HepG2 (cell line): Measurements from ENCODE around the gene ZNF274. TPM values are rescaled to one million over a fixed set of nuclear protein-coding genes. Genes with fewer than 3 reads are reported as not detected.
A peak's percentile ranks its signal among the peaks of the same experiment; 100 is the strongest.

ENCODE experiments used
- MEF2D ChIP-seq: sonication (generic); formaldehyde crosslinking; IDR thresholded peaks from 2 replicates; pipeline ENCODE4 v1.5.1; 2020; ENCODE audit warnings: mild to moderate bottlenecking, missing genetic modification reagents
- NONO ChIP-seq, 2 experiments: fragments of 450-650 bp in 1 of 2; sonication (generic) in 1 of 2; formaldehyde crosslinking in 1 of 2; IDR thresholded peaks in 1 of 2; conservative IDR thresholded peaks in 1 of 2; 2 replicates each; pipeline versions ENCODE4 v1.6.1 to v1.8.0; 2017 to 2022; ENCODE audit warnings: mild to moderate bottlenecking in 1 of 2, missing genetic modification reagents in 1 of 2, moderate library complexity in 1 of 2
- ZBTB20 ChIP-seq: sonication (generic); formaldehyde crosslinking; IDR thresholded peaks from 2 replicates; pipeline ENCODE4 v1.8.1; 2023; ENCODE audit warnings: missing genetic modification reagents, low read depth, mild to moderate bottlenecking, borderline replicate concordance
- ZNF350 ChIP-seq: sonication (generic); formaldehyde crosslinking; IDR thresholded peaks from 2 replicates; pipeline ENCODE4 v1.4.0; 2020; ENCODE audit warnings: mild to moderate bottlenecking, low read depth, missing genetic modification reagents, borderline replicate concordance
- ZNF44 ChIP-seq: sonication (generic); formaldehyde crosslinking; IDR thresholded peaks from 2 replicates; pipeline ENCODE4 v1.5.1; 2020; ENCODE audit warnings: mild to moderate bottlenecking, missing genetic modification reagents
- ZNF598 ChIP-seq: sonication (generic); formaldehyde crosslinking; IDR thresholded peaks from 2 replicates; pipeline ENCODE4 v1.5.1; 2020; ENCODE audit warnings: mild to moderate bottlenecking, missing genetic modification reagents, borderline replicate concordance
- polyA plus RNA-seq, 8 experiments: library from polyadenylated mRNA; depleted of rRNA in 3 of 8; stranded (reverse) in 7 of 8; unstranded in 1 of 8; fragments of >200 nt; fragmentation: Illumina TruSeq in 4 of 8; extraction: Trizol in 4 of 8; gene quantifications; 2 replicates each; pipeline versions ENCODE4 v1.2.1 to v1.2.3, GENCODE V29; 2011 to 2016; ENCODE audit warnings: low read depth in 4 of 8, missing spikeins in 1 of 8, mixed read lengths in 1 of 8; ENCODE audit not compliant: insufficient read depth in 1 of 8
- total RNA-seq, 5 experiments: library from RNA; depleted of rRNA; stranded (reverse); fragments of >200 nt; fragmentation: Illumina TruSeq; extraction: Trizol; gene quantifications; 2 replicates each; pipeline ENCODE4 v1.2.3, GENCODE V29; 2016; ENCODE audit warnings: low read depth in 1 of 5
- TF ChIP-seq, protein P1 (sequence below), 2 experiments: sonication (generic) in 1 of 2; formaldehyde crosslinking in 1 of 2; IDR thresholded peaks; 2 replicates each; pipeline versions ENCODE4 v1.4.0 to v1.6.1; 2018 to 2020; ENCODE audit warnings: missing genetic modification reagents in 2 of 2, borderline replicate concordance in 1 of 2, low read depth in 1 of 2, mild to moderate bottlenecking in 1 of 2, missing biosample characterization in 1 of 2
- TF ChIP-seq, protein P2 (sequence below): sonication (generic); formaldehyde crosslinking; IDR thresholded peaks from 2 replicates; pipeline ENCODE4 v1.4.0; 2020; ENCODE audit warnings: missing genetic modification reagents
- TF ChIP-seq, protein P3 (sequence below): sonication (generic); formaldehyde crosslinking; IDR thresholded peaks from 2 replicates; pipeline ENCODE4 v1.9.0; 2022; ENCODE audit warnings: missing genetic modification reagents, mild to moderate bottlenecking, borderline replicate concordance
- TF ChIP-seq, protein P4 (sequence below): sonication (generic); formaldehyde crosslinking; IDR thresholded peaks from 2 replicates; pipeline ENCODE4 v1.4.0; 2020; ENCODE audit warnings: mild to moderate bottlenecking, missing genetic modification reagents
- TF ChIP-seq, protein P5 (sequence below): sonication (generic); formaldehyde crosslinking; IDR thresholded peaks from 2 replicates; pipeline ENCODE4 v1.5.0; 2020; ENCODE audit warnings: missing genetic modification reagents, mild to moderate bottlenecking, borderline replicate concordance
- TF ChIP-seq, protein P6 (sequence below): sonication (generic); formaldehyde crosslinking; IDR thresholded peaks from 2 replicates; pipeline ENCODE4 v1.5.1; 2020; ENCODE audit warnings: missing genetic modification reagents, mild to moderate bottlenecking, borderline replicate concordance
- TF ChIP-seq, protein P7 (sequence below): sonication (generic); formaldehyde crosslinking; IDR thresholded peaks from 2 replicates; pipeline ENCODE4 v1.9.0; 2021; ENCODE audit warnings: missing genetic modification reagents, borderline replicate concordance

The ZNF274 gene
- total and polyA plus RNA-seq, 2 of the 13 experiments (the other 11 are each of a cell fraction or from before 2014, with no cell fraction given) = 16.1 to 23.0 TPM

DNA sequence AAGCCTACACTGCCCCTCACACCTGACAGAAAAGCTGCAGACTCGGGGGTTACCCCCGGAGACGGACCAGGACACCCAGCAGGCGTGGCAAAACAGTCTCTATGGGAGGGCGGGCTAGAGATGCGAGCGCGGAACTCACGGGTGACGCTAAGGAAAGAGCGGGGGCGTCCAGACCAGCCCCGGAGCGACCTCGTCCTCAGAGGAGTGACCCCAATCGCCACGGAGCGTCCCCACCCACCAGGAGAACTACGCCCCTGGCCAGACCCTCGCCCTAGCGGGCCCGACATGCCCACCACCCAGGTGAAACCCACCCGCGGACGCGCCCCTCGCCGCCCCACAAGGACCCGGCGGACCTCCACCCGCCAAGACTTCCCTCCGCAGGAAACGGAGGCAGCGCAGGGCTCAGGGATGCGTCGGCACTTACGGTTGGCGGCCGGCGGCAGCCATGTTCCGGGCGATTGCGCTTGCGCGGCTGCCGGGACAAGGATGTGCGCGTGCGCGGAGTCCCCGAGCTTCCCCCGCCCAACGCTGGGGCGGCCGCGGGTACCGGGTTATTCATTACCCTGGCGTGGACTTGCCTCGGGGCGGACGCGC lies 32.4 kb upstream of the ZNF274 start, which contains the start of gene ZNF329 (continued):
- TF ChIP-seq, protein P1, sequence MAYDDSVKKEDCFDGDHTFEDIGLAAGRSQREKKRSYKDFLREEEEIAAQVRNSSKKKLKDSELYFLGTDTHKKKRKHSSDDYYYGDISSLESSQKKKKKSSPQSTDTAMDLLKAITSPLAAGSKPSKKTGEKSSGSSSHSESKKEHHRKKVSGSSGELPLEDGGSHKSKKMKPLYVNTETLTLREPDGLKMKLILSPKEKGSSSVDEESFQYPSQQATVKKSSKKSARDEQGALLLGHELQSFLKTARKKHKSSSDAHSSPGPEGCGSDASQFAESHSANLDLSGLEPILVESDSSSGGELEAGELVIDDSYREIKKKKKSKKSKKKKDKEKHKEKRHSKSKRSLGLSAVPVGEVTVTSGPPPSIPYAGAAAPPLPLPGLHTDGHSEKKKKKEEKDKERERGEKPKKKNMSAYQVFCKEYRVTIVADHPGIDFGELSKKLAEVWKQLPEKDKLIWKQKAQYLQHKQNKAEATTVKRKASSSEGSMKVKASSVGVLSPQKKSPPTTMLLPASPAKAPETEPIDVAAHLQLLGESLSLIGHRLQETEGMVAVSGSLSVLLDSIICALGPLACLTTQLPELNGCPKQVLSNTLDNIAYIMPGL (CRISPR knock-in tag; IDR thresholded peaks at IDR 0.05; ENCODE audit: borderline replicate concordance in 1 of 2, low read depth in 1 of 2) = 0 out of 4 replicates have a peak, but pooled peaks of 1 of the 2 experiments have one; percentile 22
- TF ChIP-seq NONO (IDR thresholded peaks at IDR 0.05) = no peak
- TF ChIP-seq NONO (CRISPR knock-in tag; conservative IDR thresholded peaks at IDR 0.05) = peak; percentile 40; the same call in 1 of the 2 replicates
- TF ChIP-seq ZBTB20 (CRISPR knock-in tag) = 0 out of 2 replicates have a peak, but pooled peaks have one; percentile 36
- TF ChIP-seq ZNF44 (CRISPR knock-in tag) = no peak
- TF ChIP-seq, protein P2, sequence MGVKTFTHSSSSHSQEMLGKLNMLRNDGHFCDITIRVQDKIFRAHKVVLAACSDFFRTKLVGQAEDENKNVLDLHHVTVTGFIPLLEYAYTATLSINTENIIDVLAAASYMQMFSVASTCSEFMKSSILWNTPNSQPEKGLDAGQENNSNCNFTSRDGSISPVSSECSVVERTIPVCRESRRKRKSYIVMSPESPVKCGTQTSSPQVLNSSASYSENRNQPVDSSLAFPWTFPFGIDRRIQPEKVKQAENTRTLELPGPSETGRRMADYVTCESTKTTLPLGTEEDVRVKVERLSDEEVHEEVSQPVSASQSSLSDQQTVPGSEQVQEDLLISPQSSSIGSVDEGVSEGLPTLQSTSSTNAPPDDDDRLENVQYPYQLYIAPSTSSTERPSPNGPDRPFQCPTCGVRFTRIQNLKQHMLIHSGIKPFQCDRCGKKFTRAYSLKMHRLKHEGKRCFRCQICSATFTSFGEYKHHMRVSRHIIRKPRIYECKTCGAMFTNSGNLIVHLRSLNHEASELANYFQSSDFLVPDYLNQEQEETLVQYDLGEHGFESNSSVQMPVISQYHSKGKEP = no peak
- TF ChIP-seq, protein P3, sequence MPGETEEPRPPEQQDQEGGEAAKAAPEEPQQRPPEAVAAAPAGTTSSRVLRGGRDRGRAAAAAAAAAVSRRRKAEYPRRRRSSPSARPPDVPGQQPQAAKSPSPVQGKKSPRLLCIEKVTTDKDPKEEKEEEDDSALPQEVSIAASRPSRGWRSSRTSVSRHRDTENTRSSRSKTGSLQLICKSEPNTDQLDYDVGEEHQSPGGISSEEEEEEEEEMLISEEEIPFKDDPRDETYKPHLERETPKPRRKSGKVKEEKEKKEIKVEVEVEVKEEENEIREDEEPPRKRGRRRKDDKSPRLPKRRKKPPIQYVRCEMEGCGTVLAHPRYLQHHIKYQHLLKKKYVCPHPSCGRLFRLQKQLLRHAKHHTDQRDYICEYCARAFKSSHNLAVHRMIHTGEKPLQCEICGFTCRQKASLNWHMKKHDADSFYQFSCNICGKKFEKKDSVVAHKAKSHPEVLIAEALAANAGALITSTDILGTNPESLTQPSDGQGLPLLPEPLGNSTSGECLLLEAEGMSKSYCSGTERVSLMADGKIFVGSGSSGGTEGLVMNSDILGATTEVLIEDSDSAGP (CRISPR knock-in tag) = peak; percentile 36; the same call in 1 of the 2 replicates
- TF ChIP-seq, protein P4, sequence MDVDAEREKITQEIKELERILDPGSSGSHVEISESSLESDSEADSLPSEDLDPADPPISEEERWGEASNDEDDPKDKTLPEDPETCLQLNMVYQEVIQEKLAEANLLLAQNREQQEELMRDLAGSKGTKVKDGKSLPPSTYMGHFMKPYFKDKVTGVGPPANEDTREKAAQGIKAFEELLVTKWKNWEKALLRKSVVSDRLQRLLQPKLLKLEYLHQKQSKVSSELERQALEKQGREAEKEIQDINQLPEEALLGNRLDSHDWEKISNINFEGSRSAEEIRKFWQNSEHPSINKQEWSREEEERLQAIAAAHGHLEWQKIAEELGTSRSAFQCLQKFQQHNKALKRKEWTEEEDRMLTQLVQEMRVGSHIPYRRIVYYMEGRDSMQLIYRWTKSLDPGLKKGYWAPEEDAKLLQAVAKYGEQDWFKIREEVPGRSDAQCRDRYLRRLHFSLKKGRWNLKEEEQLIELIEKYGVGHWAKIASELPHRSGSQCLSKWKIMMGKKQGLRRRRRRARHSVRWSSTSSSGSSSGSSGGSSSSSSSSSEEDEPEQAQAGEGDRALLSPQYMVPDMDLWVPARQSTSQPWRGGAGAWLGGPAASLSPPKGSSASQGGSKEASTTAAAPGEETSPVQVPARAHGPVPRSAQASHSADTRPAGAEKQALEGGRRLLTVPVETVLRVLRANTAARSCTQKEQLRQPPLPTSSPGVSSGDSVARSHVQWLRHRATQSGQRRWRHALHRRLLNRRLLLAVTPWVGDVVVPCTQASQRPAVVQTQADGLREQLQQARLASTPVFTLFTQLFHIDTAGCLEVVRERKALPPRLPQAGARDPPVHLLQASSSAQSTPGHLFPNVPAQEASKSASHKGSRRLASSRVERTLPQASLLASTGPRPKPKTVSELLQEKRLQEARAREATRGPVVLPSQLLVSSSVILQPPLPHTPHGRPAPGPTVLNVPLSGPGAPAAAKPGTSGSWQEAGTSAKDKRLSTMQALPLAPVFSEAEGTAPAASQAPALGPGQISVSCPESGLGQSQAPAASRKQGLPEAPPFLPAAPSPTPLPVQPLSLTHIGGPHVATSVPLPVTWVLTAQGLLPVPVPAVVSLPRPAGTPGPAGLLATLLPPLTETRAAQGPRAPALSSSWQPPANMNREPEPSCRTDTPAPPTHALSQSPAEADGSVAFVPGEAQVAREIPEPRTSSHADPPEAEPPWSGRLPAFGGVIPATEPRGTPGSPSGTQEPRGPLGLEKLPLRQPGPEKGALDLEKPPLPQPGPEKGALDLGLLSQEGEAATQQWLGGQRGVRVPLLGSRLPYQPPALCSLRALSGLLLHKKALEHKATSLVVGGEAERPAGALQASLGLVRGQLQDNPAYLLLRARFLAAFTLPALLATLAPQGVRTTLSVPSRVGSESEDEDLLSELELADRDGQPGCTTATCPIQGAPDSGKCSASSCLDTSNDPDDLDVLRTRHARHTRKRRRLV (CRISPR knock-in tag) = no peak
- peak; percentile 66; the same call in 1 of the 2 replicates for TF ChIP-seq ZNF598 (CRISPR knock-in tag)
- no peak for TF ChIP-seq MEF2D (CRISPR knock-in tag)
- TF ChIP-seq, protein P5, sequence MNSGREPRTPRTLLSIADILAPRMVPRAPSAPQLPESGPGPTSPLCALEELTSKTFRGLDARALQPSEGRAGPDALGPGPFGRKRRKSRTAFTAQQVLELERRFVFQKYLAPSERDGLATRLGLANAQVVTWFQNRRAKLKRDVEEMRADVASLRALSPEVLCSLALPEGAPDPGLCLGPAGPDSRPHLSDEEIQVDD (CRISPR knock-in tag) = no peak
- peak; percentile 41; the same call in 1 of the 2 replicates for TF ChIP-seq ZNF350 (CRISPR knock-in tag)
- TF ChIP-seq, protein P6, sequence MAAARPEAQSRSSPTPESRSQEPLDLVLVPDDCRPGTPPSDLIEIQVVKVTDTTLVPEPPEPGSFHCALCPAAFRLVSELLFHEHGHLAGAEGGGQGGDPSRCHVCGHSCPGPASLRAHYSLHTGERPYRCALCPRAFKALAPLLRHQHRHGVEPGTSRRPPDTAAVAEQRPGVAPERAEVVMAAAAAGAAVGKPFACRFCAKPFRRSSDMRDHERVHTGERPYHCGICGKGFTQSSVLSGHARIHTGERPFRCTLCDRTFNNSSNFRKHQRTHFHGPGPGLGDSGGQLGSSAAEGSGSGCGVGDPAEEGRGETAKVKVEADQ (CRISPR knock-in tag) = peak; percentile 59; the same call in 1 of the 2 replicates
- TF ChIP-seq, protein P7, sequence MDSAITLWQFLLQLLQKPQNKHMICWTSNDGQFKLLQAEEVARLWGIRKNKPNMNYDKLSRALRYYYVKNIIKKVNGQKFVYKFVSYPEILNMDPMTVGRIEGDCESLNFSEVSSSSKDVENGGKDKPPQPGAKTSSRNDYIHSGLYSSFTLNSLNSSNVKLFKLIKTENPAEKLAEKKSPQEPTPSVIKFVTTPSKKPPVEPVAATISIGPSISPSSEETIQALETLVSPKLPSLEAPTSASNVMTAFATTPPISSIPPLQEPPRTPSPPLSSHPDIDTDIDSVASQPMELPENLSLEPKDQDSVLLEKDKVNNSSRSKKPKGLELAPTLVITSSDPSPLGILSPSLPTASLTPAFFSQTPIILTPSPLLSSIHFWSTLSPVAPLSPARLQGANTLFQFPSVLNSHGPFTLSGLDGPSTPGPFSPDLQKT = no peak
